ENCODE data around the gene ARHGAP33.

DNA sequence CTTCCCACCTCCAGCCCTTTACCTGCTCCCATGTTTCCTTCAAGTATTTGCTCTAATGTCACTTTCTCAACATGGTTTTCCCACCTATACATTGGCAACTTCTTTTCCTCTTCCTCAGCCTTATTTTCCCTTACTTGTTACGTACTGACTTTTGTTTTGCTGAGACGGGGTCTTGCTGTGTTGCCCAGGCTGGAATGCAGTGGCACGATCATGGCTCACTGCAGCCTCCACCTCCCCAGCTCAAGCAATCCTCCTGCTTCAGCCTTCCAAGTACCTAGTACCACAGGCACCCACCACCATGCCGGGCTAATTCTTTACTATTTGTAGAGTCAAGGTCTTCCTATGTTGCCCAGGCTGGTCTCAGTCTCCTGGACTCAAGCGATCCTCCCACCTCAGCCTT is 32.3 kb downstream of the ARHGAP33 start:
- no peak for TF ChIP-seq RXRA (IDR thresholded peaks at IDR 0.05; ENCODE audit: borderline replicate concordance, low read depth)
- TF ChIP-seq GATA2 (CRISPR knock-in tag; IDR thresholded peaks at IDR 0.05): no peak
- TF ChIP-seq YY1 (IDR thresholded peaks at IDR 0.05; ENCODE audit: low read depth): no peak
- no peak for TF ChIP-seq GABPA (IDR thresholded peaks at IDR 0.05; ENCODE audit: low read depth)
- no peak for TF ChIP-seq RAD21 (IDR thresholded peaks at IDR 0.05; ENCODE audit: low read length)
- TF ChIP-seq, protein P1, sequence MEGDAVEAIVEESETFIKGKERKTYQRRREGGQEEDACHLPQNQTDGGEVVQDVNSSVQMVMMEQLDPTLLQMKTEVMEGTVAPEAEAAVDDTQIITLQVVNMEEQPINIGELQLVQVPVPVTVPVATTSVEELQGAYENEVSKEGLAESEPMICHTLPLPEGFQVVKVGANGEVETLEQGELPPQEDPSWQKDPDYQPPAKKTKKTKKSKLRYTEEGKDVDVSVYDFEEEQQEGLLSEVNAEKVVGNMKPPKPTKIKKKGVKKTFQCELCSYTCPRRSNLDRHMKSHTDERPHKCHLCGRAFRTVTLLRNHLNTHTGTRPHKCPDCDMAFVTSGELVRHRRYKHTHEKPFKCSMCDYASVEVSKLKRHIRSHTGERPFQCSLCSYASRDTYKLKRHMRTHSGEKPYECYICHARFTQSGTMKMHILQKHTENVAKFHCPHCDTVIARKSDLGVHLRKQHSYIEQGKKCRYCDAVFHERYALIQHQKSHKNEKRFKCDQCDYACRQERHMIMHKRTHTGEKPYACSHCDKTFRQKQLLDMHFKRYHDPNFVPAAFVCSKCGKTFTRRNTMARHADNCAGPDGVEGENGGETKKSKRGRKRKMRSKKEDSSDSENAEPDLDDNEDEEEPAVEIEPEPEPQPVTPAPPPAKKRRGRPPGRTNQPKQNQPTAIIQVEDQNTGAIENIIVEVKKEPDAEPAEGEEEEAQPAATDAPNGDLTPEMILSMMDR (IDR thresholded peaks at IDR 0.05): no peak
- no peak for TF ChIP-seq JUND (IDR thresholded peaks at IDR 0.05)
- TF ChIP-seq POLR2AphosphoS5 (IDR thresholded peaks at IDR 0.05; ENCODE audit: low read depth, low read length): no peak
- no peak for TF ChIP-seq RFX5 (IDR thresholded peaks at IDR 0.05; ENCODE audit: low read length)
- TF ChIP-seq, protein P2, sequence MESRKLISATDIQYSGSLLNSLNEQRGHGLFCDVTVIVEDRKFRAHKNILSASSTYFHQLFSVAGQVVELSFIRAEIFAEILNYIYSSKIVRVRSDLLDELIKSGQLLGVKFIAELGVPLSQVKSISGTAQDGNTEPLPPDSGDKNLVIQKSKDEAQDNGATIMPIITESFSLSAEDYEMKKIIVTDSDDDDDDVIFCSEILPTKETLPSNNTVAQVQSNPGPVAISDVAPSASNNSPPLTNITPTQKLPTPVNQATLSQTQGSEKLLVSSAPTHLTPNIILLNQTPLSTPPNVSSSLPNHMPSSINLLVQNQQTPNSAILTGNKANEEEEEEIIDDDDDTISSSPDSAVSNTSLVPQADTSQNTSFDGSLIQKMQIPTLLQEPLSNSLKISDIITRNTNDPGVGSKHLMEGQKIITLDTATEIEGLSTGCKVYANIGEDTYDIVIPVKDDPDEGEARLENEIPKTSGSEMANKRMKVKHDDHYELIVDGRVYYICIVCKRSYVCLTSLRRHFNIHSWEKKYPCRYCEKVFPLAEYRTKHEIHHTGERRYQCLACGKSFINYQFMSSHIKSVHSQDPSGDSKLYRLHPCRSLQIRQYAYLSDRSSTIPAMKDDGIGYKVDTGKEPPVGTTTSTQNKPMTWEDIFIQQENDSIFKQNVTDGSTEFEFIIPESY (IDR thresholded peaks at IDR 0.05; ENCODE audit: borderline replicate concordance, low read depth): no peak
